ENCODE measurements around the gene CDON. TPM values are rescaled to one million over a fixed set of nuclear protein-coding genes. Genes with fewer than 3 reads are reported as not detected.

Gene CDON
- total RNA-seq, 4 donors from 2014 or later, result 1.0 to 2.0 (median 1.8) TPM

GRCh38 chr11:125930076-125930450, 132.6 kb downstream of the CDON start:
- Histone ChIP-seq H3K27ac (no peak overlapping the region), H3K36me3 (no peaks in the 10 kb centered on the region), H3K4me1 (no peaks in the 10 kb centered on the region), H3K9me3 (no peaks in the 10 kb centered on the region), H3K4me3 (no peak overlapping the region), H3K27me3 (no peaks in the 10 kb centered on the region)
- intact Hi-C loops (cut with DNase I; ENCODE audit: low total_unique reads) (no loop called here), in situ Hi-C loops (cut with MboI; ENCODE audit: low sequenced_read_pairs in 4 of 4) (loop anchor here in 1 of 4 donors (10.0 kb wide), 1 partner anchor 265 kb away; no protein-coding TSS in a partner anchor)
- TF ChIP-seq POLR2A (IDR thresholded peaks at IDR 0.05), result no peak
- TF ChIP-seq CTCF (IDR thresholded peaks at IDR 0.05 in 4 of 5, conservative IDR thresholded peaks at IDR 0.05 in 1 of 5), result no peak
- DNase-seq, result no peak
- ATAC-seq, result no peak

- TF ChIP-seq CTCF (IDR thresholded peaks at IDR 0.05 in 4 of 5, conservative IDR thresholded peaks at IDR 0.05 in 1 of 5) (no peak), POLR2A (IDR thresholded peaks at IDR 0.05) (no peak)
- in situ Hi-C loops (cut with MboI; ENCODE audit: low sequenced_read_pairs in 4 of 4), result loop anchor here in 1 of 4 donors (10.0 kb wide), 1 partner anchor 265 kb away; no protein-coding TSS in a partner anchor
- no peaks in the 10 kb centered on the region for H3K9me3 ChIP-seq
- intact Hi-C loops (cut with DNase I; ENCODE audit: low total_unique reads), result no loop called here
- H3K36me3 ChIP-seq, result no peaks in the 10 kb centered on the region
- H3K27ac ChIP-seq, result no peak overlapping the region
- H3K4me3 ChIP-seq, result no peak overlapping the region
- no peaks in the 10 kb centered on the region for H3K27me3 ChIP-seq
- no peak for DNase-seq
- ATAC-seq, result no peak
- no peaks in the 10 kb centered on the region for H3K4me1 ChIP-seq
These were observed 133.1 kb downstream of the CDON start for GRCh38 chr11:125929445-125930075.

DNA sequence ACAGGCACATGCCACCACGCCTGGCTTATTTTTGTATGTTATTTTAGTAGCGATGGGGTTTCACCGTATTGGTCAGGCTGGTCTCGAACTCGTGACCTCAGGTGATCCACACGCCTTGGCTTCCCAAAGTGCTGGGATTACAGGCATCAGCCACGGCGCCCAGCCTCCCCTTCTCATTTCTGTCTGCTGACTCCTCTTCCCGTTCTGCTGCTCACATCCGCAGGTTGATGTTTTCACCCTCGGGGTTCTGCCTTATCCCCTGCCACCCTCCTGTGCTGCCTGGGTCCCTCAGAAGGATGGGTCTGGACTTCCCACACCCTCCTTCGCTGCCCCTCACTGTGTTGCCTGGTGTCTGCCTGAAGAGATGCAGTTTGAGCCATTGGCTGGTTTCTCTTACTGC, 136.0 kb downstream of the CDON start:
- no peak overlapping the region for H3K27ac ChIP-seq
- H3K4me1 ChIP-seq, result no peaks in the 10 kb centered on the region
- no peak overlapping the region for H3K4me3 ChIP-seq
- TF ChIP-seq CTCF (IDR thresholded peaks at IDR 0.05 in 4 of 5, conservative IDR thresholded peaks at IDR 0.05 in 1 of 5) (no peak), POLR2A (IDR thresholded peaks at IDR 0.05) (no peak)
- no peaks in the 10 kb centered on the region for H3K9me3 ChIP-seq
- no peaks in the 10 kb centered on the region for H3K36me3 ChIP-seq
- H3K27me3 ChIP-seq, result no peaks in the 10 kb centered on the region
- ATAC-seq, result no peak
- no peak for DNase-seq
- in situ Hi-C loops (cut with MboI; ENCODE audit: low sequenced_read_pairs in 4 of 4), result no loop called here
- intact Hi-C loops (cut with DNase I; ENCODE audit: low total_unique reads), result no loop called here

DNA sequence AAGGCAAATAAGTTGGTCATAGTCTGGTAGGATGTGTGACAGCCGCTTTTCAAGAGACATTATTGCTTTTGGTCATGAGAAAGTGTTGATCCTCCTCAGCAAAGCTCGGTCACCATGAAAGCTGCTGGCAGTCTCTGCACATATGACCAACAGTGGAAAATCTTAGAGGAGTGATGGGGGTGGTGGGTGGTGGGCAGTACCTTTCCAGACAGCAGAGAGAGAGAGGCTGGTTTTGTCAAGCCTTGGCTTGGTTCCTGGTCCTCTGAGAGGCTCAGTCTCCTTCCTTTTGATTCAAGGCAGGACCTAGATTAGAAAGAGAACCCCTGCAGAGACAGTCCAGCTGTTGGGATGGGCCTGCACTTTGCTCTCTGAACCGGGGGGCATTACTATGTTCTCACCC, 136.9 kb downstream of the CDON start:
- TF ChIP-seq CTCF (IDR thresholded peaks at IDR 0.05 in 4 of 5, conservative IDR thresholded peaks at IDR 0.05 in 1 of 5), result no peak
- TF ChIP-seq POLR2A (IDR thresholded peaks at IDR 0.05), result no peak
- ATAC-seq (no peak), DNase-seq (no peak)
- Histone ChIP-seq H3K4me3 (no peak overlapping the region), H3K36me3 (no peaks in the 10 kb centered on the region), H3K9me3 (no peaks in the 10 kb centered on the region), H3K4me1 (no peaks in the 10 kb centered on the region), H3K27me3 (no peaks in the 10 kb centered on the region), H3K27ac (no peak overlapping the region)
- in situ Hi-C loops (cut with MboI; ENCODE audit: low sequenced_read_pairs in 4 of 4) (no loop called here), intact Hi-C loops (cut with DNase I; ENCODE audit: low total_unique reads) (no loop called here)

GRCh38 chr11:125925247-125925740, 137.4 kb downstream of the CDON start:
- DNase-seq (no peak), ATAC-seq (no peak)
- no peaks in the 10 kb centered on the region for H3K4me1 ChIP-seq
- no peak overlapping the region for H3K27ac ChIP-seq
- no peaks in the 10 kb centered on the region for H3K27me3 ChIP-seq
- no peaks in the 10 kb centered on the region for H3K36me3 ChIP-seq
- no peaks in the 10 kb centered on the region for H3K9me3 ChIP-seq
- H3K4me3 ChIP-seq, result no peak overlapping the region
- in situ Hi-C loops (cut with MboI; ENCODE audit: low sequenced_read_pairs in 4 of 4), result no loop called here
- intact Hi-C loops (cut with DNase I; ENCODE audit: low total_unique reads), result no loop called here
- TF ChIP-seq CTCF (IDR thresholded peaks at IDR 0.05 in 4 of 5, conservative IDR thresholded peaks at IDR 0.05 in 1 of 5) (no peak), POLR2A (IDR thresholded peaks at IDR 0.05) (no peak)

Data from gastrocnemius medialis (tissue), 4 donors.